CD4-positive, CD25-positive, alpha-beta regulatory T cell (primary cell): ENCODE results near the gene KCNJ11. TPM values are rescaled to one million over a fixed set of nuclear protein-coding genes. Genes with fewer than 3 reads are reported as not detected.

Source experiments
- ATAC-seq, 2 donors: fragments of 150-1000 bp; cut with Tn5 transposase; one replicate each; pipeline ENCODE4 v1.10.0; 2021; ENCODE audit warnings: low read depth in 2 of 2, moderate number of reproducible peaks in 2 of 2, moderate library complexity in 1 of 2
- DNase-seq, 3 donors: peaks; one replicate each; pipeline versions ENCODE4 v3.0.0 to v3.0.0-alpha.2; 2012 to 2022; ENCODE audit warnings: mixed read lengths in 1 of 3
- H3K27ac ChIP-seq: one replicate; pipeline ENCODE4 v1.7.0; 2013; ENCODE audit warnings: mild to moderate bottlenecking, low read length; ENCODE audit not compliant: insufficient read depth, poor library complexity, severe bottlenecking
- H3K27me3 ChIP-seq: one replicate; pipeline ENCODE4 v1.7.0; 2013; ENCODE audit warnings: low read length; ENCODE audit not compliant: control insufficient read depth, insufficient read depth
- H3K36me3 ChIP-seq: one replicate; pipeline ENCODE4 v1.7.0; 2013; ENCODE audit warnings: mild to moderate bottlenecking, low read length, moderate library complexity; ENCODE audit not compliant: control insufficient read depth, insufficient read depth
- H3K4me1 ChIP-seq: 2 replicates; pipeline ENCODE4 v1.7.0; 2013; ENCODE audit warnings: mild to moderate bottlenecking, low read length; ENCODE audit not compliant: insufficient read depth, control insufficient read depth, poor library complexity, severe bottlenecking
- H3K4me3 ChIP-seq: one replicate; pipeline ENCODE4 v1.7.0; 2013; ENCODE audit warnings: low read depth, mild to moderate bottlenecking, low read length, moderate library complexity
- H3K9me3 ChIP-seq, 2 experiments: 1 replicate in 1 of 2; 2 replicates in 1 of 2; pipeline ENCODE4 v1.7.0; 2013; ENCODE audit warnings: low read length in 2 of 2, mild to moderate bottlenecking in 1 of 2, moderate library complexity in 1 of 2; ENCODE audit not compliant: control insufficient read depth in 2 of 2
- H3K27ac Mint-ChIP-seq, 3 donors: one replicate each; pipeline ENCODE4 v1.8.0; 2020 to 2022; ENCODE audit warnings: mild to moderate bottlenecking in 3 of 3, mixed read lengths in 3 of 3, moderate library complexity in 2 of 3
- H3K27me3 Mint-ChIP-seq: one replicate; pipeline ENCODE4 v1.8.0; 2022; ENCODE audit warnings: mild to moderate bottlenecking, mixed read lengths
- H3K36me3 Mint-ChIP-seq: one replicate; pipeline ENCODE4 v1.8.0; 2020; ENCODE audit warnings: mixed read lengths
- H3K4me1 Mint-ChIP-seq, 4 donors: one replicate each; pipeline ENCODE4 v1.8.0; 2020 to 2022; ENCODE audit warnings: mixed read lengths in 4 of 4, mild to moderate bottlenecking in 1 of 4
- H3K4me3 Mint-ChIP-seq, 4 donors: one replicate each; pipeline ENCODE4 v1.8.0; 2020 to 2022; ENCODE audit warnings: mild to moderate bottlenecking in 4 of 4, mixed read lengths in 4 of 4, moderate library complexity in 3 of 4
- H3K9me3 Mint-ChIP-seq, 7 donors: one replicate each; pipeline ENCODE4 v1.8.0; 2020 to 2022; ENCODE audit warnings: mixed read lengths in 7 of 7, mild to moderate bottlenecking in 3 of 7, moderate library complexity in 2 of 7
- polyA plus RNA-seq, 4 donors: library from polyadenylated mRNA; unstranded; fragments of 300-500 nt; fragmentation: Illumina TruSeq; gene quantifications; one replicate each; pipeline ENCODE4 v1.2.3, GENCODE V29; 2021
- total RNA-seq: library from RNA; stranded (reverse); gene quantifications from one replicate; pipeline ENCODE4 v1.2.3, GENCODE V29; 2022

KCNJ11 gene
- total and polyA plus RNA-seq, 5 donors from 2014 or later, result not detected

DNA sequence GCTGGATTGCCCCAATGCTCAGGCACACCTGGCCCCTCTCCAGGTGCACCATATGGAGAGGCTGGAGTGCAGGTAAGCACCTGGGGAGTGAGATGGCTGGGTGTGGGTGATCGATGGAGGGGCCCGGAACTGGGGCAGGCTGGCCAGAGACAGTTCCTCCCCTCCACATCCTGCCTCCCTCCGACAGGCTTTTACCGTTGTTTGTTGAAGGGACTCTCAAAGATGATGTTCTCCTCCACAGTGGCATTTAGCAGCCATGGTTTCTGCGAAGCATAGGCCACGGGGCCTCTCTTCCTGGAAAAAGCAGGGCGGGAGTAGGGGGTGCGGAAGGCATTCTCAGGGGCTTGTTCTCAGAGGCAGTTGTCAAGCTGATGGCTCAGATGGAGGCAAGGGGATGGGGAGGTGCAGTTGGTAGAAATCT, 25.9 kb upstream of the KCNJ11 start:
- H3K4me1 ChIP-seq, result no peaks in the 10 kb centered on the region
- H3K27me3 Mint-ChIP-seq, result peaks cover 7% of the 10 kb centered on the region
- H3K27me3 ChIP-seq, result peaks cover 6% of the 10 kb centered on the region
- H3K36me3 Mint-ChIP-seq, result peaks cover 4% of the 10 kb centered on the region
- no peak overlapping the region for H3K4me3 Mint-ChIP-seq
- peaks cover 0 to 2% (median 0%) of the 10 kb centered on the region in 7 donors for H3K9me3 Mint-ChIP-seq
- DNase-seq (peak in 1 of 3 donors; percentile 88), ATAC-seq (no peak)
- no peak overlapping the region for H3K4me3 ChIP-seq
- H3K9me3 ChIP-seq, result no peaks in the 10 kb centered on the region
- H3K27ac ChIP-seq, result no peak overlapping the region
- no peaks in the 10 kb centered on the region for H3K36me3 ChIP-seq
- H3K4me1 Mint-ChIP-seq, result peaks cover 0 to 2% (median 0%) of the 10 kb centered on the region in 4 donors
- no peak overlapping the region for H3K27ac Mint-ChIP-seq

- Histone ChIP-seq H3K9me3 (no peaks in the 10 kb centered on the region), H3K4me3 (no peak overlapping the region), H3K27ac (no peak overlapping the region), H3K4me1 (no peaks in the 10 kb centered on the region), H3K27me3 (peaks cover 6% of the 10 kb centered on the region), H3K36me3 (no peaks in the 10 kb centered on the region)
- ATAC-seq (no peak), DNase-seq (no peak)
- H3K27me3 Mint-ChIP-seq, result peaks cover 5% of the 10 kb centered on the region
- H3K27ac Mint-ChIP-seq, result no peak overlapping the region
- H3K4me1 Mint-ChIP-seq, result peaks cover 0 to 2% (median 0%) of the 10 kb centered on the region in 4 donors
- H3K4me3 Mint-ChIP-seq, result no peak overlapping the region
- peaks cover 4% of the 10 kb centered on the region for H3K36me3 Mint-ChIP-seq
- H3K9me3 Mint-ChIP-seq, result peaks cover 0 to 2% (median 0%) of the 10 kb centered on the region in 7 donors
Observed at GRCh38 chr11:17413414-17414316, 25.2 kb upstream of the KCNJ11 start.

- Histone ChIP-seq H3K36me3 (no peaks in the 10 kb centered on the region), H3K4me1 (no peaks in the 10 kb centered on the region), H3K27ac (no peak overlapping the region), H3K4me3 (no peak overlapping the region), H3K9me3 (no peaks in the 10 kb centered on the region), H3K27me3 (peaks cover 3% of the 10 kb centered on the region)
- Mint-ChIP-seq H3K9me3 (peaks cover 0 to 2% (median 0%) of the 10 kb centered on the region in 7 donors), H3K27ac (no peak overlapping the region), H3K4me3 (no peak overlapping the region), H3K4me1 (peaks cover 0 to 2% (median 0%) of the 10 kb centered on the region in 4 donors), H3K27me3 (peaks cover 4% of the 10 kb centered on the region), H3K36me3 (peaks cover 4% of the 10 kb centered on the region)
- no peak for ATAC-seq
- DNase-seq, result peak in 1 of 3 donors; percentile 28
Observed at GRCh38 chr11:17412488-17413180, 24.2 kb upstream of the KCNJ11 start.

DNA sequence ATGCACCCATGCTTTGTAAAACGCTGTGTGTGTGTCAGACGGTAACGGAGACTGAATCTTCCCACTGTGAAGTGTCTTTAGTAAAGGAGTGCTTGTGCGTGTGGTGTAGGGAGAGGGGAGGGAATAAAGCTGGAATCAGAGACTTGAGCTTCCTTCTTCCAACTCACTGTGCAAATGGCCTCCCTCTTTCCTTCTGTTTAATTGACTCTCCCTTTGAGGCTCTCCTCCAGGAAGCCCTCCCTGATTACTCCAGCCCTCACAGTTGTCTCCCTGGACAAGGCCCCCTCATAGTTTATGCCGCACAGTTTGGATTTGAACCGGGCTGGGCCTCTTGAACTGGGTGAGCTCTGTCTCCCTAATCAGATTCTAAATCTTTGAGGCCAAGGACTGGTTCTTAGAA, 23.0 kb upstream of the KCNJ11 start:
- ATAC-seq (no peak), DNase-seq (no peak)
- Mint-ChIP-seq H3K4me1 (peaks cover 0 to 2% (median 0%) of the 10 kb centered on the region in 4 donors), H3K36me3 (peaks cover 4% of the 10 kb centered on the region), H3K27ac (peak overlapping the region in 1 of 3 donors; percentile 81), H3K27me3 (no peaks in the 10 kb centered on the region), H3K4me3 (no peak overlapping the region), H3K9me3 (peaks cover 0 to 2% (median 0%) of the 10 kb centered on the region in 7 donors)
- Histone ChIP-seq H3K4me1 (no peaks in the 10 kb centered on the region), H3K9me3 (no peaks in the 10 kb centered on the region), H3K36me3 (no peaks in the 10 kb centered on the region), H3K27ac (no peak overlapping the region), H3K4me3 (no peak overlapping the region), H3K27me3 (peaks cover 3% of the 10 kb centered on the region)

DNA sequence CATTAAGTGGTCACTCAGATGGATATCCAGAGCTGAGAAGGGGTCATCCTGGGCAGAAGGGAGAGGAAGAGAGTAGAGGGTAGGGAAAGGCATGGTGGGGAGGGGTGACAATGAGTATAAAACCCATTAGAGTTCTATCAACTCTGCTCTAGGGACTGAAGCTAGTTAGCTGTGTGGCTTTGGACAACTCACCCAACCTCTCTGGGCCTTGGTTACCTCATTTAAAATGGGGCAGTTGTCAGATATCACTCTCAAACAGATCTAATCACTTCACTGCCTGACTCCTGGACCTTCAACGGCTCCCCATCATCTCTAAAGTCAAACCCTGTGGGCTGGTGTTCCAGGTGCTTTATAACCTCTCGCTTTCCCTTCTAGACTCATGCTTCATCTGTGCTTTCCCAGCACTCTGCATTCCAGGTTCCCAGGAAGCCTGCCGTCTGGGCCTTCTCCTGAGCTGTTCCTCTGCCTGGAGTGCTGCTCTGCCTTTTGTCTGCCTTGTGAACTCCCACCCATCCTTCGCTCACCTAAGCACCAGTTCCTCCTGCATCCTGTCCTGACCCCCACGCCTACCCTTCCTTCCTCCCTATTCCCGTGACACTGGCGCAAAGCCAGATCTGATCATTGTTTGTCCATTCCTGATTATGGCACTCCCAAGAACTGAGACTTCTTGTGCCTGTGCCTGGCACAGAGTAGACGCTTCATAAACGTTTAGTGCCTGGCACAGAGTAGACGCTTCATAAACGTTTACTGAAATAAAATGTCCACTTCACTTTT, 22.3 kb upstream of the KCNJ11 start:
- H3K9me3 Mint-ChIP-seq, result peaks cover 0 to 2% (median 0%) of the 10 kb centered on the region in 7 donors
- no peaks in the 10 kb centered on the region for H3K27me3 Mint-ChIP-seq
- H3K27me3 ChIP-seq, result peaks cover under 1% of the 10 kb centered on the region
- no peak overlapping the region for H3K27ac Mint-ChIP-seq
- no peaks in the 10 kb centered on the region for H3K4me1 ChIP-seq
- ATAC-seq, result no peak
- H3K9me3 ChIP-seq, result no peaks in the 10 kb centered on the region
- no peaks in the 10 kb centered on the region for H3K36me3 ChIP-seq
- H3K27ac ChIP-seq, result no peak overlapping the region
- no peak for DNase-seq
- peaks cover 0 to 2% (median 0%) of the 10 kb centered on the region in 4 donors for H3K4me1 Mint-ChIP-seq
- no peak overlapping the region for H3K4me3 ChIP-seq
- H3K36me3 Mint-ChIP-seq, result peaks cover 4% of the 10 kb centered on the region
- no peak overlapping the region for H3K4me3 Mint-ChIP-seq

GRCh38 chr11:17408641-17409040, 20.2 kb upstream of the KCNJ11 start:
- Histone ChIP-seq H3K36me3 (no peaks in the 10 kb centered on the region), H3K27me3 (no peaks in the 10 kb centered on the region), H3K9me3 (no peaks in the 10 kb centered on the region), H3K4me3 (no peak overlapping the region), H3K4me1 (no peaks in the 10 kb centered on the region), H3K27ac (no peak overlapping the region)
- no peaks in the 10 kb centered on the region for H3K4me1 Mint-ChIP-seq
- H3K4me3 Mint-ChIP-seq, result peak overlapping the region in 1 of 4 donors; percentile 53
- H3K27me3 Mint-ChIP-seq, result no peaks in the 10 kb centered on the region
- peaks cover 0 to 2% (median 0%) of the 10 kb centered on the region in 7 donors for H3K9me3 Mint-ChIP-seq
- H3K27ac Mint-ChIP-seq, result no peak overlapping the region
- ATAC-seq (no peak), DNase-seq (no peak)
- peaks cover 3% of the 10 kb centered on the region for H3K36me3 Mint-ChIP-seq

DNA sequence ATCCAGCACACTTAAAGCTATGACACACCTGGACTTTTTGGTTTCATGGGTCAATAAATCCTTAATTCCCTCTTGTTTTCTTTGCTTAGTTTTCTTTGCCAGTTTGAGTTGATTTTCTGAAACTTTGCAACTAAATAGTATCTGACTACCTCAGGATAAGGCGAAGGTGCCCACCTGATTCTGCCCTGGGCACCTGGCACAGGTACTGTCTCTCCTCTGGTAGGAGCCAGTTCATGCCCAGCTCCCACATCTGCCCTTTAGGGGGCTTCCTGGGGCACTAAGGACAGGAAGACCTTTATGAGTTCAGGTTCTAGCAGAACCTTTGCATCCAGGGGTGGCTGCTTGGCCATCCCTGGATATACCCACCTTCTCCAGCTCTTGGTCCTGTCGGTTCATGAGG, 19.6 kb upstream of the KCNJ11 start:
- no peaks in the 10 kb centered on the region for H3K36me3 ChIP-seq
- H3K9me3 Mint-ChIP-seq, result peaks cover 0 to 2% (median 0%) of the 10 kb centered on the region in 7 donors
- H3K27ac ChIP-seq, result no peak overlapping the region
- no peak overlapping the region for H3K4me3 ChIP-seq
- no peaks in the 10 kb centered on the region for H3K27me3 ChIP-seq
- no peaks in the 10 kb centered on the region for H3K4me1 ChIP-seq
- no peaks in the 10 kb centered on the region for H3K36me3 Mint-ChIP-seq
- no peaks in the 10 kb centered on the region for H3K9me3 ChIP-seq
- ATAC-seq (no peak), DNase-seq (no peak)
- peak overlapping the region in 1 of 4 donors; percentile 53 for H3K4me3 Mint-ChIP-seq
- H3K27ac Mint-ChIP-seq, result no peak overlapping the region
- no peaks in the 10 kb centered on the region for H3K27me3 Mint-ChIP-seq
- H3K4me1 Mint-ChIP-seq, result no peaks in the 10 kb centered on the region
